Sigmoid colon (tissue), 7 donors: Measurements from ENCODE around the gene CD84. TPM values are rescaled to one million over a fixed set of nuclear protein-coding genes. Genes with fewer than 3 reads are reported as not detected.
"Not testable (repeated sequence)": the region's sequence is repeated elsewhere in the genome, so short reads cannot be mapped to it uniquely, and the experiment has no call there.

ENCODE experiments used
- DNase-seq: peaks from one replicate; pipeline ENCODE4 v3.0.0-alpha.2; 2019
- H3K27ac ChIP-seq, 4 donors: fragments of 200-600 bp; sonication (generic); one replicate each; pipeline ENCODE4 v1.5.1; 2016 to 2019; ENCODE audit warnings: mild to moderate bottlenecking in 1 of 4
- H3K27me3 ChIP-seq, 3 donors: fragments of 200-600 bp; sonication (generic); one replicate each; pipeline ENCODE4 v1.5.1; 2019; ENCODE audit warnings: mild to moderate bottlenecking in 1 of 3
- H3K36me3 ChIP-seq, 4 donors: fragments of 200-600 bp; sonication (generic); one replicate each; pipeline ENCODE4 v1.5.1; 2016 to 2019
- H3K4me1 ChIP-seq, 4 donors: fragments of 200-600 bp; sonication (generic); one replicate each; pipeline ENCODE4 v1.5.1; 2017 to 2019
- H3K4me3 ChIP-seq, 4 donors: fragments of 200-600 bp; sonication (generic); one replicate each; pipeline ENCODE4 v1.5.1; 2017 to 2019; ENCODE audit warnings: mild to moderate bottlenecking in 2 of 4, moderate library complexity in 1 of 4
- H3K9me3 ChIP-seq, 4 donors: fragments of 200-600 bp in 3 of 4; sonication (generic) in 3 of 4; one replicate each; pipeline versions ENCODE4 v1.5.1 to v1.6.1; 2013 to 2019
- CTCF ChIP-seq, 4 experiments: fragments of 450-650 bp in 3 of 4; fragments of 200-600 bp in 1 of 4; IDR thresholded peaks; one replicate each; pipeline ENCODE4 v1.5.1; 2016 to 2019; ENCODE audit warnings: antibody characterized with exemption in 4 of 4, mild to moderate bottlenecking in 3 of 4, moderate library complexity in 2 of 4
- EP300 ChIP-seq, 4 donors: sonication (generic); formaldehyde crosslinking; IDR thresholded peaks; one replicate each; pipeline ENCODE4 v1.6.1; 2017; ENCODE audit warnings: antibody characterized with exemption in 4 of 4
- POLR2A ChIP-seq, 2 donors: fragments of 450-650 bp; IDR thresholded peaks; one replicate each; pipeline ENCODE4 v1.6.1; 2016; ENCODE audit warnings: antibody characterized with exemption in 2 of 2, mild to moderate bottlenecking in 2 of 2, moderate library complexity in 2 of 2
- POLR2AphosphoS5 ChIP-seq, 4 donors: sonication (generic); formaldehyde crosslinking; IDR thresholded peaks; one replicate each; pipeline ENCODE4 v1.6.1; 2017; ENCODE audit warnings: antibody characterized with exemption in 4 of 4
- WGBS, 2 donors: extraction: QIAGEN DNeasy Blood & Tissue Kit; methylation state at CpG; one replicate each; pipeline ENCODE4 v1.1.7; 2013; 5-methylcytosine and 5-hydroxymethylcytosine counted together
- intact Hi-C: fragments of 100-400 bp; cut with DNase I; formaldehyde crosslinking; loops from one replicate; pipeline ENCODE4 v1.15.1; 2023
- polyA plus RNA-seq, 3 donors: library from polyadenylated mRNA; stranded (reverse); fragments of 200-250 nt; gene quantifications; one replicate each; pipeline ENCODE4 v1.2.3, GENCODE V29; 2013
- total RNA-seq, 4 donors: library from RNA; depleted of rRNA; stranded (reverse); fragments of >200 nt; gene quantifications; one replicate each; pipeline ENCODE4 v1.1.0, GENCODE V29; 2016
- donor health status: healthy with polysubstance abuse.
- donor health status: Bipolar disorder and iron deficiency.
- donor health status: healthy.

Gene CD84
- total and polyA plus RNA-seq, 7 donors = 0.60 to 7.5 (median 3.2) TPM

DNA sequence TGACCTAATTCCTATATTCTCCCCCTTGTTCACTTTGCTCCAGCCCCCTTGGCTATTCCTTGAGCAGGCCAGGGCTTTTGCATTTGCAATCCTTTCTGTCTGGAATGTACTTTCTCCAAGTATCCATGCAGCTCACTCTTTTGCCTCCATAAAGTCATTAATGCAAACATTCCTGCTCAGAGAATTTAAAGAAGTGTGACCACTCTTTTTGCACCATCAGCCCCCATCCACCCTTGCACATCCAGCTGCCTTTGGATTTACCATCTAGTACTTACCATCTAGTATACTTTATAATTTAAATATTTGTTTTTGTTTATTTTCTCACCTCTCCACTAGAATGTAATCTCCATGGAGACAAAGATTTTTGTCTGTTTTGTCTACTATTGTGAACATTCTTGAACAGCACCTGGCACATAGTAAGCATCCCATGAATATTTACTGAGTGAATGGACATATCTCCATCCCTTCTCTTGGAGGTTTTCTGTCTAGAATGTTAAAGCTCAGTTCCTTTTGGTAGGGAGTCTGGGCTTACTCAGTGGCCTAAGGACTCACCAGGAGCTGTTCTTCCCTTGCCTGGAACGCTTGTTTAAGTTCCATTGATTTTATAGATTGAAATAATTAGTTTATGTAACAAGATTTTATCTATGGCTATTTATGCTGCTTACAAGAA lies 78.8 kb downstream of the CD84 start:
- TF ChIP-seq EP300 (IDR thresholded peaks at IDR 0.05) = no peak
- H3K9me3 ChIP-seq = no peaks in the 10 kb centered on the region
- H3K27me3 ChIP-seq = peaks cover 0 to 4% (median 0%) of the 10 kb centered on the region in 3 donors
- WGBS, 2 donors = 76 to 77% methylated on average over 1 of the region's 1 CpG
- H3K27ac ChIP-seq = no peak overlapping the region
- no peaks in the 10 kb centered on the region for H3K36me3 ChIP-seq
- H3K4me3 ChIP-seq = no peak overlapping the region
- no peaks in the 10 kb centered on the region for H3K4me1 ChIP-seq
- DNase-seq = no peak
- intact Hi-C loops = no loop called here

- no peaks in the 10 kb centered on the region for H3K4me1 ChIP-seq
- DNase-seq = no peak
- WGBS, 2 donors = 84 to 92% methylated on average over 1 of the region's 1 CpG
- H3K27ac ChIP-seq = no peak overlapping the region
- TF ChIP-seq POLR2AphosphoS5 (IDR thresholded peaks at IDR 0.05) (peak in 1 of 4 donors; percentile 10), EP300 (IDR thresholded peaks at IDR 0.05) (peak in 1 of 4 donors; percentile 16), CTCF (IDR thresholded peaks at IDR 0.05) (no peak), POLR2A (IDR thresholded peaks at IDR 0.05) (no peak)
- H3K4me3 ChIP-seq = no peak overlapping the region
- no peaks in the 10 kb centered on the region for H3K36me3 ChIP-seq
- peaks cover 0 to 4% (median 0%) of the 10 kb centered on the region in 3 donors for H3K27me3 ChIP-seq
- no peaks in the 10 kb centered on the region for H3K9me3 ChIP-seq
- intact Hi-C loops = no loop called here
Observed at GRCh38 chr1:160499631-160500030, 79.7 kb downstream of the CD84 start.

DNA sequence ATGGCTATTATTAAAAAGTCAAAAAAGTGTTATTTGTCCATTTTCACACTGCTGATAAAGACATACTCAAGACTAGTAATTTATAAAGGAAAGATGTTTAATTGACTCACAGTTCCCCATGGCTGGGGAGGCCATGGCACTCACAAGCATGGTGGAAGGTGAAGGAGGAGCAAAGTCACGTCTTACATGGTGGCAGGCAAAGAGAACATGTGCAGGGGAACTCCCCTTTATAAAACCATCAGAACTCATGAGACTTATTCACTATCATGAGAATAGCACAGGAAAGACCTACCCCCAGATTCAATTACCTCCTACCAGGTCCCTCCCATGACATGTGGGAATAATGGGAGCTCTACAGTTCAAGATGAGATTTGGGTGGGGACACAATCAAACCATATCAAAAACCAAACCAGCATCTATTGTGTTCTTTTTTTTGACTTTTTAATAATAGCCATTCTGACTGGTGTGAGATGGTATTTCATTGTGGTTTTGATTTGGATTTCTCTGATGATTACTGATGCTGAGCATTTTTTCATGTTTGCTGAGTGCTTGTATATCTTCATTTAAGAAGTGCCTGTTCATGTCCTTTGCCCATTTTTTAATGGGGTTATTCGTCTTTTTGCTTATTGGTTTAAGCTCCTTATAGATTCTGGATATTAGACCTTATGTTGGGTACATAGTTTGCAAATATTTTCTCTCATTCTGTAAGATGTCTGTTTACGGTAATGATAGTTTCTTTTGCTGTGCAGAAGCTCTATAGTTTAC lies 80.8 kb downstream of the CD84 start:
- not testable (repeated sequence) for H3K9me3 ChIP-seq, H3K36me3 ChIP-seq
- WGBS, 2 donors = 76 to 96% methylated on average over 3 of the region's 3 CpGs

GRCh38 chr1:160496334-160496733 lies 83.0 kb downstream of the CD84 start:
- Histone ChIP-seq H3K27ac (no peak overlapping the region), H3K27me3 (no peaks in the 10 kb centered on the region), H3K36me3 (no peaks in the 10 kb centered on the region), H3K4me1 (no peaks in the 10 kb centered on the region), H3K9me3 (no peaks in the 10 kb centered on the region), H3K4me3 (no peak overlapping the region)
- intact Hi-C loops = no loop called here
- DNase-seq = no peak
- WGBS, 2 donors = 89 to 92% methylated on average over 4 of the region's 4 CpGs
- TF ChIP-seq CTCF (IDR thresholded peaks at IDR 0.05) (no peak), POLR2AphosphoS5 (IDR thresholded peaks at IDR 0.05) (no peak)

More for the DNA sequence above, 80.8 kb downstream of the CD84 start:
- H3K4me3 ChIP-seq, H3K27ac ChIP-seq, intact Hi-C loops, DNase-seq, H3K27me3 ChIP-seq, H3K4me1 ChIP-seq: not testable (repeated sequence)

GRCh38 chr1:160494620-160495019 lies 84.7 kb downstream of the CD84 start:
- DNase-seq = no peak
- H3K27ac ChIP-seq = no peak overlapping the region
- no peak overlapping the region for H3K4me3 ChIP-seq
- no peaks in the 10 kb centered on the region for H3K4me1 ChIP-seq
- no peaks in the 10 kb centered on the region for H3K27me3 ChIP-seq
- 88 to 92% methylated on average over 3 of the region's 3 CpGs for WGBS, 2 donors
- H3K9me3 ChIP-seq = no peaks in the 10 kb centered on the region
- TF ChIP-seq EP300 (IDR thresholded peaks at IDR 0.05) (no peak), POLR2AphosphoS5 (IDR thresholded peaks at IDR 0.05) (no peak), CTCF (IDR thresholded peaks at IDR 0.05) (no peak), POLR2A (IDR thresholded peaks at IDR 0.05) (no peak)
- intact Hi-C loops = no loop called here
- H3K36me3 ChIP-seq = no peaks in the 10 kb centered on the region
